GM06990 (cell line): ENCODE results near the gene VWA1.

Experiments used
- DNase-seq: peaks from one replicate; pipeline ENCODE4 v3.0.0-alpha.2; 2011; ENCODE audit not compliant: insufficient read length; ENCODE audit errors: extremely low read depth
- H3K27me3 ChIP-seq: replicated peaks from 2 replicates; pipeline ENCODE4 v1.6.0; 2011; ENCODE audit warnings: low read length; ENCODE audit not compliant: control insufficient read depth, insufficient read depth
- H3K36me3 ChIP-seq: 2 replicates; pipeline ENCODE4 v1.5.1; 2011; ENCODE audit warnings: low read length; ENCODE audit not compliant: control insufficient read depth, insufficient read depth
- H3K4me3 ChIP-seq: replicated peaks from 2 replicates; pipeline ENCODE4 v1.5.1; 2011; ENCODE audit warnings: low read depth, mild to moderate bottlenecking, control low read depth, low read length
- CTCF ChIP-seq: IDR thresholded peaks from 2 replicates; pipeline ENCODE4 v1.5.1; 2011; ENCODE audit warnings: low read length, control low read depth, mild to moderate bottlenecking, inconsistent platforms; ENCODE audit not compliant: insufficient read depth, poor library complexity, severe bottlenecking

The VWA1 gene

DNA sequence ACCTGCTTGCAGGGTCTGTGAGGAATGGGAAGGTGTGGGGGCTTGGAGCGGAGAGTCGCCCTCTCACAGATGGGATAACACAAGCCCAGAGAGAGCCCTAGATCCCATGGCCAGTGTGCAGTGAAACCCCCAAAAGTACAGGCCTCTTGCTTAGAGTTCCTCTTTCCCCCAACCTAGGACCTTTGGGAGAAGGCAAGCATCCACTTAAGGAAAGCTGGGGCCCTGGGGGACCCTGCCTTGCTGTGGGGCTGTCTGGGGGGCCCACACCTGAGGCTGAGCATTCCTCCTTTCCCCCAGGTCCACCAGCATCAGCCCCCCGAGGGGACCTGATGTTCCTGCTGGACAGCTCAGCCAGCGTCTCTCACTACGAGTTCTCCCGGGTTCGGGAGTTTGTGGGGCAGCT, 1.1 kb downstream of the VWA1 start:
- DNase-seq = no peak
- Histone ChIP-seq H3K36me3 (no peaks in the 10 kb centered on the region), H3K4me3 (no peak overlapping the region), H3K27me3 (no peaks in the 10 kb centered on the region; the same call in 1 of the 2 replicates)
- no peak for TF ChIP-seq CTCF

- no peak for DNase-seq
- no peaks in the 10 kb centered on the region for H3K36me3 ChIP-seq
- TF ChIP-seq CTCF = no peak
- H3K27me3 ChIP-seq = no peaks in the 10 kb centered on the region; the same call in 1 of the 2 replicates
- no peak overlapping the region for H3K4me3 ChIP-seq
Observed at GRCh38 chr1:1437033-1437903, 1.8 kb downstream of the VWA1 start.

DNA sequence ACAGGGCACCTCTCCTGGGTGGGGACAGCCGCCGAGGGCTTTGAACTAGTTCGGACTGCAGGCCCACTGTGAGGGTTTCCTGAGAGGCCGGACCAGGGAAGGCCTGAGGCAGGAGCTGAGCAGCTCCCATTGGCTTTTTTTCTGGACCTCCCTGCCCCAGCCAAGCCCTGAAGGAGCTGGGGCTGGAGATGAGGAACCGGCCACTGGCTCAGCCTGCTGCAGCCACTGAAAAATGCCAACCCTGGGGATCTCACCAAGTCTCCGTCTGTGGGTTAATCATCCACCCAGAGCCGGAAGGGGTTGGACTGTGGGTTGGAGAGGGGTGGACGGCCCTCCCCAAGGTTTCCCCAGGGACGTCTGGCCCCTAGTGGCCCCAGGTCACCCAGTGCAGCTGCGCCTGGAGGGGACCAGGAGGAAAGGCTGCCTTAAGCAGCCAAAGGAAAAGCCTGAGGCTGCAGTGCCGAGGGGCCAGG, 2.5 kb downstream of the VWA1 start:
- no peaks in the 10 kb centered on the region; the same call in 1 of the 2 replicates for H3K27me3 ChIP-seq
- H3K4me3 ChIP-seq = no peak overlapping the region
- no peak for TF ChIP-seq CTCF
- no peaks in the 10 kb centered on the region for H3K36me3 ChIP-seq
- DNase-seq = no peak

GRCh38 chr1:1438531-1439381, 3.3 kb downstream of the VWA1 start:
- Histone ChIP-seq H3K36me3 (no peaks in the 10 kb centered on the region), H3K27me3 (no peaks in the 10 kb centered on the region; the same call in 1 of the 2 replicates), H3K4me3 (no peak overlapping the region)
- TF ChIP-seq CTCF = no peak
- no peak for DNase-seq

DNA sequence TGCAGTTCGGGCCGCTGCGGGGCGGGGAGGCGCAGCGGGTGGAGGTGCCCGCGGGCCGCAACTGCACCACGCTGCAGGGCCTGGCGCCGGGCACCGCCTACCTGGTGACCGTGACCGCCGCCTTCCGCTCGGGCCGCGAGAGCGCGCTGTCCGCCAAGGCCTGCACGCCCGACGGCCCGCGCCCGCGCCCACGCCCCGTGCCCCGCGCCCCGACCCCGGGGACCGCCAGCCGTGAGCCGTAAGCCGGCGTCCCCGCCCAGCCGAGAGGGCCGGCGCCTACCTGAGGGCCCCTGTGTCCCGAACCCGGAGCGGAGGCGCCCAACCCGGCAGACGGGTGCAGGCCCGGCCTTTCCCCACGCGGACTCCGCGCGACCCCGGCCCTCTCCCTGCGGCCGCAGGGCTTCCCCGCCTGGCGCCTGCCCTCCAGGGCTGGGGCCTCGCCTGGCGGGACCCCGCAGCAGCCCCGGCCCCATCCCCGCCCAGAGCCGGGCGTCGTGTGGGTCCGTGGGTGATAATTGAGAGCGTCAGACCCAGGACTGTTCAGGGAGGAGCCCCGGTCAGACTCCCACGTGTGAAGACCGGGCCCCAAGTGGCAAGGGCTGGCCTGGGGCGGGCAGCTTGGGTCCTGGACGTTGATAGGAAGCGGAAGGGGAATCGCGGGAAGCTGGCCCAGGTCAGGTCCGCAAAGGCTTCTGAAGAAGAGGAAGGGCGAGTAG, 4.2 kb downstream of the VWA1 start:
- no peaks in the 10 kb centered on the region; the same call in 1 of the 2 replicates for H3K27me3 ChIP-seq
- no peak for TF ChIP-seq CTCF
- no peak for DNase-seq
- no peak overlapping the region for H3K4me3 ChIP-seq
- H3K36me3 ChIP-seq = no peaks in the 10 kb centered on the region
